ENCODE results near the gene PCNX2.

GRCh38 chr1:233122779-233123178 lies 172.7 kb downstream of the PCNX2 start:
- TF ChIP-seq CTCF (conservative IDR thresholded peaks at IDR 0.05), result no peak
- TF ChIP-seq EZH2 (IDR thresholded peaks at IDR 0.05; ENCODE audit: low read depth), result no peak

Data from PC-9 (cell line).